GM18858 (cell line): ENCODE data around the gene LPP.

Experiments
- ATAC-seq: cut with Tn5 transposase; IDR thresholded peaks from one replicate; pipeline ENCODE4 v1.9.1; 2021; ENCODE audit not compliant: unreplicated experiment

The LPP gene

DNA sequence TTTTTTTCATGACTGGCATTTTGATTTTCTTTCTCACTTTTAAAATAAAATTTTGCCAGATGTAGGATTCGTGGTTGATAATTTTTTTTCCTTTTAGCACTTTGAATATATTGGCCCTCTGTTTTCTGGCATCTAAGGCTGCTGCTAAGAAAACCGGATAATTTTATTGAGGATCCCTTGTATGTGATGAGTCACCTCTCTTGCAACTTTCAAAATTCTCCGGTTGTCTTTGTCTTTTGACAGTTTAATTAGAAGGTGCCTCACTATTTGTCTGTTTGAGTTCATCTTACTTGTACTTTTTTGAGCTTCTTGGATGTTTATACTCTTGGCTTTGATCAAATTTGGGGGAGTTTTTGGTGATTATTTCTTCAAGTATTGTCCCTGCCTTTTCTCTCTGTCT lies 349.7 kb downstream of the LPP start:
- ATAC-seq, result no peak

DNA sequence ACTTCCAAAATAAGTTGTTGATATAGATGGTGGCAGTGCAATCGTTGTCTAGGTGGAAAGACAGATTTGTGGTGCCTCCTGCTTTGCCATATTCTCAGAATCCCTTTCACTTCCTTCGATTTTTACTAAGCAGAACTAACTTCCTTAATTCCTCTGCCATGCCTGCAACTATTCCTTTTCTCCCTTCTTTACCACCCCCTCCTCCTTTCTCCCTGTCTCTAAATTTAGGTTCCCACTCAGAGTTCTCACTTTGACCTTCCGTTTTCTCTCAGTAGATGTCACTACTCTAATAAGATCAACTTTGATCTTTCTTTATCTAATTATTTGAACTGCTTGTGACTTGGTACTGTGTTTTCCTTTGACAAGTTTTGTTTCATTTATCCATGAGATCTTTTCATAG lies 351.2 kb downstream of the LPP start:
- ATAC-seq, result no peak

GRCh38 chr3:188505911-188506310 lies 352.0 kb downstream of the LPP start:
- ATAC-seq, result no peak

- ATAC-seq, result no peak
Observed at GRCh38 chr3:188506446-188506845, 352.5 kb downstream of the LPP start.

GRCh38 chr3:188507244-188507720 lies 353.3 kb downstream of the LPP start:
- ATAC-seq, result no peak

- no peak for ATAC-seq
Observed at GRCh38 chr3:188508454-188508853, 354.5 kb downstream of the LPP start.

DNA sequence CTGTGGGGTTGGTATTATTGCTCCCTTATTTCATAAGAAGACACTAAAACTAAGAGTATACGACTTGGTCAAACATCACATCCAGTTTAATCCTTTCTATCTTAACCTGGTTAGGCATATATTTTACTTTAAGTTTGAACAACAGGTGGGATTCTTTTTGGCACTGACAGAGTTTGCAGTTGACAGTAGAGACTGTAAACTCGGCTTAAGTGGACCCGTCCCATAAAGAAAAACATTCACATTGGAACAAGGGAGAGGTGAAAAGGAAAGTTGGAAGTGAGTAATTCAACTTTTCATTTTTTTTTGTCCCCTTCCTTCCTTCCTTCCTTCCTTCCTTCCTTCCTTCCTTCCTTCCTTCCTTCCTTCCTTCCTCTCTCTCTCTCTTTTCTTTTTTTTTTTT lies 355.4 kb downstream of the LPP start:
- ATAC-seq, result no peak

DNA sequence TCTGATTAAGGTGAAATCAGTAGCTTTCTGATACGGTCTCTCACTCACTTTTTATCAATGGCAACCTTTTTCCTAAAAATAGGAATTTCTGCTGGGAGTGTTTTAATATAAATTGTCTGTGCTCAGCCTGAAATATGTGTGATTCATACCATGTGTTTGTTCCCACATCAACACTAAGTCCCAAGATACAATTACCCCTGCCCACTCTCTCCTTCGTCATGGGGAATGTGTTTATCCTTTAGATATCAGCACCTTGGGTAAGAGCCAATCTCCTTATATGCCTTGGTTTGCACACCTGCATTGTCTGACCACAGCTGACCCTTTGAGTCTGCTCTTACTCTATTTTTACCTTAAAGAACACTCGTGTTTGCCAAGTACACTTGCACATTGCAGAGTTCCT lies 356.4 kb downstream of the LPP start:
- ATAC-seq, result no peak

DNA sequence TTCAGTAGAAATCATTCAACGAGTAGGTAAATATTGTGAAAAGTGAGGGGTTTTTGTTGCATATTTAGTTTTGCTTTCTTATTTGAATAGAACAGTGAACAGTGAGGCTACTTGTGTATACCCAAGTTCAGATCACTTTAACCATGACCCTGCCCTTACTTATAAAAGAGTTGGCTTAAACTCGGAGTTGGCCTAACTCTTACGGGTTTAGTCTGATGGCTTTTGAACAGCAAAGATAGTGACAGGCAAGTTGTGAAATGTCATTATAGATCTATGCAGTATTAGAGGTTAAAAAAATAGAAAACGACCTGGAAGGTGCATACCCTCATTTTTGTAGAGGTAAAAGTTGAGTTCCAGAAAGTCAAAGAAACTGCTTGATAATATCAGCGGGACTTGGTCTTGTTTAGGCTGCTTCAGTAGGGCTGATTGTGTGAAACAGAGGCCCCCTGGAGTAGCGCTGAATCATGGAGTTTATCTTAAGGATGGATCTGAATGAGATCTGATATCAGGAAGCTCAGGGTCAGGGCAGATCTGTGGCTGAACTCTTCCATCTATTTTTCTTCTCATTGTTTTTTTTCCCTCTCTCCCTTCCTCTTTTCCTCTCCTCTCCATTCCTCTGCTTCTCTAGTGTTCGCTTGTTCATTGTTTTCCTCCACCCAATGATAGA lies 359.8 kb downstream of the LPP start:
- no peak for ATAC-seq

DNA sequence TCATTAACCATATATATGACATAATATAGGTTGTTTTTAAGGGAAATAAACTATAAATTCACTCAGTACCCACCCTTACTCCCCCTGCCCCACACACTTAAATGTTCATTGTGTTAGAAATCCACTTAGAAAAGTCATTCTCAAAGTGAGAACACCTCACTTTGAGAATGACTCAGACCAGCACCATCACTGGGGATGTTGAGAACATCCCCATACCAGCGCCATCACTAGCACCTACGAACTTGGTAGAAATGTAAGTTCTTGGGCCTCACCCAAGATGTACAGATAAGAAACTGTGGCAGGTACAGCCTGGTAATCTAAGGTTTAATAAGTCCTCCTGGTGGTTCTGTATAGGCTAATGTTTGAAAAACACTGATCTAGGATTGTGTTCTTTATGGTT lies 362.6 kb downstream of the LPP start:
- no peak for ATAC-seq

- no peak for ATAC-seq
Observed at GRCh38 chr3:188518416-188518815, 364.5 kb downstream of the LPP start.

- ATAC-seq, result no peak
Observed at GRCh38 chr3:188518835-188519452, 365.0 kb downstream of the LPP start.

DNA sequence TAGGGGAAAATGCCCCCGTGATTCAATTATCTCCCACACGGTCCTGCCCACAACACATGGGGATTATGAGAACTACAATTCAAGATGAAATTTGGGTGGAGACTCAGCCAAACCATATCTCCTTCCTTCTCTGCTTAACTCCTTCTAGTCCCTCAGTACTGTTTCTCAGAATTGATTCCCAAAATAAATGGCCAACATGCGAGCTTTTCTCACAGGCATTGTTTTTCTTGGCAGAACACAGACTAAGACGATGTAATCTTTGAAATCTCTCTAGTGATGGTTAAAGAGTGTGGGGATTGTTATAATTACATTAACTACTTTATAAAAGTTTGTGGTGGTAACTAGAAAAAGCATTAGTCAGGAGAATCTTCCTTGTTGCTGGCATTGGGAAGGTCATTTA lies 366.5 kb downstream of the LPP start:
- ATAC-seq, result no peak

DNA sequence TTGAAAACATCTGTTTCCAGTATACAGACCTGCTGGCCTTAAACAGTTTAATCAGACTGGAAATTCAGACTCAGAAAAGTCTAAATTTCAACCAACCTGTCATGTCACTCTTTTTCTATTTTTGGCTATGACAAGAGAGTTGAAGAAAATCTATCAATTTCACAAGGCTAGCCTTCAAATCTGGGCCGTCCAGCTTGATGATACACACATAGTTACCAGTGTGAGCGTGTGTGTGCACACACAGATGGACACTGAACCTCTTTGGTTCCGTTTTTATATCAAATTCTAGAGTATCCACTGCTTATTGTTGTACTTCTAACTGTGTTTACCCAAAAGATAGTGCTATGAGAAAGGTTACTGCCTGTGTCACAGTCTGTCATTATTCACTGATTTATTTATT lies 368.2 kb downstream of the LPP start:
- ATAC-seq, result no peak

- ATAC-seq, result no peak
Observed at GRCh38 chr3:188523291-188523690, 369.3 kb downstream of the LPP start.

GRCh38 chr3:188524052-188524451 lies 370.1 kb downstream of the LPP start:
- no peak for ATAC-seq

DNA sequence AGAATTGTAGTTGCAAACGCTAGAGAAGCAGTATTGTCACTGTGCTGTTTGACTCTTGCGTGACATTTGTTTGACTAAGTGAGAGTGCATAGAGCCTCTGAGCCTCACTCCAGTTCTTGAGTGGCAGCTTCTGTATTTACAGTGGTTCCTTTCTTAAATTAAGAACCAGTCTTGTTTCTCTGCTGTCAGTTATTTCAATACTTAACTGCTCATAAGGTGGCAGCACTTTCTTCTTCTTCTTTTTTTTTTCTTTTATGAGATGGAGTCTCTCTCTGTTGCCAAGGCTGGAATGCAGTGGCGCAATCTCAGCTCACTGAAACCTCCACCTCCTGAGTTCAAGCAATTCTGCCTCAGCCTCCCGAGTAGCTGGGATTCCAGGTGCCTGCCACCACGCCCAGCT lies 372.1 kb downstream of the LPP start:
- no peak for ATAC-seq

DNA sequence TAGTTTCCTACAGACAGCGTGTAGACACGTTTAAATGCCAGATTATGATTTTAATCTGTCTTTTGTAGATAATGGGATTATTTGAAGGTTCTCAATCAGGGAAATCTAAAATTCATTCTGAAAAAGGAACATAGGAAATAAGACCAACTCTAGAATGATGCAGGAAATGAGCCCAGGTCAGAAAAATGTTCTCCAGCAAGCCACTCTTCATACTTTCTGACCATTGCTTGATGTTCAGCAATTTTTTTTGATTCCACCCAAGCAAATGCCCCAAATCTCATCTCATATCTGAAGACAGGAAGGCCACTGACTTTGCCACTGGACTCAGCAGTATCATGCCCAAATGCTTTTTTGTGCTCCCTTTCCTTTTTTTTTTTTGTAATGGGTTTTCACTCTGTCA lies 373.4 kb downstream of the LPP start:
- no peak for ATAC-seq

DNA sequence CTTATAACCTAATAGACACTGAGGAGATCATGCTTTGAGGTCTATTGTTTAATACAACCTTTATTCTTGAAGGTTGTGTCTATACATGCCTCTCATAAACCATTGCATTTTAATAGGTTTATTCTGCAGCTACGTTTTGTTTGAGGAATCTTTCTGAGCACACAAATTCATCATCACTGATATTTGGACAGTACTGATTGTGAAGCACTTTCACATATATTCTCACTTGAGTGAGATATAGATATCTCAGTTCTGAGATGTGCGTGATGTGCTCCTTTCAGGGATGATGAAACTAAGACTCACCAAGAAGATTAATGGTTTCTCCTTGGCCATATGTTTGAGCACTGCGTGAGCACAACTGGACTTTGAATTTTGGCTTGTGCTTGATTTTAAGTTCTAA lies 374.4 kb downstream of the LPP start:
- no peak for ATAC-seq

DNA sequence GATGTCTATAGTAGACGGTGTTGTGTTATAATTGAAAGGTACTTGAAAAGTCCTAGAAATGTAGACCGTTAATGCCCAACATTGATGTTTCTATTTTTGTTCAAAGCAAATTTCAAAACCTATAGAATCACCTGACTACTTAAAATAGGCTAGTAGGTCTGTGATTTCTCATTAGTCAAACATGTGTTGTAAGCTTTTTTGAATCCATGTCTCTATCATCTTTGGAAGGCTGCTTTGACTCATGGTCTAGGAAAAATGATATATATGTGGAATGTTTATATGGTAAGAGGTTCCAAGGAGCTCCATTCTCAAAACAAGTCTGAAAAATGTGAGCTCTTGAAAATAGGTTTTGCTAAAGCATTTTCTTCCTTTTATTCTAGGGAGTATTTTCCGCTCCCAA lies 375.3 kb downstream of the LPP start:
- ATAC-seq, result no peak

GRCh38 chr3:188530226-188530625 lies 376.3 kb downstream of the LPP start:
- ATAC-seq, result no peak

- no peak for ATAC-seq
Observed at GRCh38 chr3:188531210-188531609, 377.3 kb downstream of the LPP start.

DNA sequence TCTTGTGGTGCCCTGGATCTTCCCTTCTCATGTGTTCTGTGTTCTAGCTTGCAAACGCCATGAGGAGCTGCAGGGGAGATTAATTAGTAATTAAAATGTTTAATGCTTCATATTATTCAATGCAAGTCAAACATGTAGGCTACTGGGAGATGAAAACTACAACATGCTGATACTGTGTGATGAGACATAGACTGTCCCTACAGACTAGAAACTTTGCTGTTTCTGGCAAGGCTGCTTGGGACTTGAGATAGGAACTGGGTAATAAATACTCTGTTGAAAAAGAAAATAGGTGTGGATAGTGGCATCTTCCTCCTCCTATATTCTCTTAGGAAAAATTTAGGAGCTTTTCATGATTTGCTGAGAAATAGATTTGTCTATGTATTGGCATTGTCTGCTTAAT lies 379.2 kb downstream of the LPP start:
- no peak for ATAC-seq
